ENCODE measurements around the gene DNAH1.
"Not testable (repeated sequence)": the region's sequence is repeated elsewhere in the genome, so short reads cannot be mapped to it uniquely, and the experiment has no call there.

DNAH1 gene

GRCh38 chr3:52331906-52332305 lies 15.8 kb downstream of the DNAH1 start:
- Histone ChIP-seq H3K4me1 (ENCODE audit: control insufficient read depth, insufficient read depth, low read length, poor library complexity, severe bottlenecking) (no peaks in the 10 kb centered on the region), H3K9me3 (ENCODE audit: control insufficient read depth, low read length) (no peaks in the 10 kb centered on the region), H3K27me3 (replicated peaks; ENCODE audit: control insufficient read depth, insufficient read depth, low read length, poor library complexity, severe bottlenecking) (no peaks in the 10 kb centered on the region), H3K36me3 (ENCODE audit: control insufficient read depth, insufficient read depth, low read length) (peaks cover 11% of the 10 kb centered on the region), H3K4me3 (ENCODE audit: insufficient read depth, low read depth, low read length, poor library complexity, severe bottlenecking) (no peak overlapping the region), H3K27ac (ENCODE audit: insufficient read depth, low read length, poor library complexity, severe bottlenecking) (no peak overlapping the region)
- no peak for DNase-seq

GRCh38 chr3:52333869-52334557 lies 17.9 kb downstream of the DNAH1 start:
- no peak overlapping the region for H3K27ac ChIP-seq (ENCODE audit: insufficient read depth, low read length, poor library complexity, severe bottlenecking)
- H3K9me3 ChIP-seq (ENCODE audit: control insufficient read depth, low read length): no peaks in the 10 kb centered on the region
- H3K4me3 ChIP-seq (ENCODE audit: insufficient read depth, low read depth, low read length, poor library complexity, severe bottlenecking): no peak overlapping the region
- DNase-seq: no peak
- no peaks in the 10 kb centered on the region for H3K4me1 ChIP-seq (ENCODE audit: control insufficient read depth, insufficient read depth, low read length, poor library complexity, severe bottlenecking)
- H3K27me3 ChIP-seq (replicated peaks; ENCODE audit: control insufficient read depth, insufficient read depth, low read length, poor library complexity, severe bottlenecking): no peaks in the 10 kb centered on the region
- H3K36me3 ChIP-seq (ENCODE audit: control insufficient read depth, insufficient read depth, low read length): peaks cover 11% of the 10 kb centered on the region

- not testable (repeated sequence) for H3K9me3 ChIP-seq (ENCODE audit: control insufficient read depth, low read length); DNase-seq; H3K27ac ChIP-seq (ENCODE audit: insufficient read depth, low read length, poor library complexity, severe bottlenecking); H3K4me1 ChIP-seq (ENCODE audit: control insufficient read depth, insufficient read depth, low read length, poor library complexity, severe bottlenecking); H3K27me3 ChIP-seq (replicated peaks; ENCODE audit: control insufficient read depth, insufficient read depth, low read length, poor library complexity, severe bottlenecking); H3K4me3 ChIP-seq (ENCODE audit: insufficient read depth, low read depth, low read length, poor library complexity, severe bottlenecking)
- peaks cover 10% of the 10 kb centered on the region for H3K36me3 ChIP-seq (ENCODE audit: control insufficient read depth, insufficient read depth, low read length)
These were observed 22.0 kb downstream of the DNAH1 start for GRCh38 chr3:52338131-52338530.

- peaks cover 15% of the 10 kb centered on the region for H3K36me3 ChIP-seq (ENCODE audit: control insufficient read depth, insufficient read depth, low read length)
- DNase-seq: peak in 2 of 3 donors; percentile 16 to 26
These were observed 23.5 kb downstream of the DNAH1 start for GRCh38 chr3:52339612-52340011.

GRCh38 chr3:52341123-52341522 lies 25.0 kb downstream of the DNAH1 start:
- H3K4me3 ChIP-seq (ENCODE audit: insufficient read depth, low read depth, low read length, poor library complexity, severe bottlenecking): no peak overlapping the region
- peaks cover 21% of the 10 kb centered on the region for H3K36me3 ChIP-seq (ENCODE audit: control insufficient read depth, insufficient read depth, low read length)
- no peak for DNase-seq
- no peaks in the 10 kb centered on the region for H3K4me1 ChIP-seq (ENCODE audit: control insufficient read depth, insufficient read depth, low read length, poor library complexity, severe bottlenecking)
- no peak overlapping the region for H3K27ac ChIP-seq (ENCODE audit: insufficient read depth, low read length, poor library complexity, severe bottlenecking)
- H3K27me3 ChIP-seq (replicated peaks; ENCODE audit: control insufficient read depth, insufficient read depth, low read length, poor library complexity, severe bottlenecking): no peaks in the 10 kb centered on the region
- no peaks in the 10 kb centered on the region for H3K9me3 ChIP-seq (ENCODE audit: control insufficient read depth, low read length)

More at GRCh38 chr3:52339612-52340011, 23.5 kb downstream of the DNAH1 start:
- Histone ChIP-seq H3K27ac (ENCODE audit: insufficient read depth, low read length, poor library complexity, severe bottlenecking) (no peak overlapping the region), H3K4me1 (ENCODE audit: control insufficient read depth, insufficient read depth, low read length, poor library complexity, severe bottlenecking) (no peaks in the 10 kb centered on the region), H3K27me3 (replicated peaks; ENCODE audit: control insufficient read depth, insufficient read depth, low read length, poor library complexity, severe bottlenecking) (no peaks in the 10 kb centered on the region), H3K4me3 (ENCODE audit: insufficient read depth, low read depth, low read length, poor library complexity, severe bottlenecking) (no peak overlapping the region), H3K9me3 (ENCODE audit: control insufficient read depth, low read length) (no peaks in the 10 kb centered on the region)

GRCh38 chr3:52343946-52344600 lies 28.0 kb downstream of the DNAH1 start:
- Histone ChIP-seq H3K9me3 (ENCODE audit: control insufficient read depth, low read length) (no peaks in the 10 kb centered on the region), H3K36me3 (ENCODE audit: control insufficient read depth, insufficient read depth, low read length) (peaks cover 27% of the 10 kb centered on the region), H3K4me3 (ENCODE audit: insufficient read depth, low read depth, low read length, poor library complexity, severe bottlenecking) (no peak overlapping the region), H3K27ac (ENCODE audit: insufficient read depth, low read length, poor library complexity, severe bottlenecking) (no peak overlapping the region), H3K4me1 (ENCODE audit: control insufficient read depth, insufficient read depth, low read length, poor library complexity, severe bottlenecking) (no peaks in the 10 kb centered on the region), H3K27me3 (replicated peaks; ENCODE audit: control insufficient read depth, insufficient read depth, low read length, poor library complexity, severe bottlenecking) (no peaks in the 10 kb centered on the region)
- no peak for DNase-seq

- peaks cover 41% of the 10 kb centered on the region for H3K36me3 ChIP-seq (ENCODE audit: control insufficient read depth, insufficient read depth, low read length)
- no peaks in the 10 kb centered on the region for H3K27me3 ChIP-seq (replicated peaks; ENCODE audit: control insufficient read depth, insufficient read depth, low read length, poor library complexity, severe bottlenecking)
- DNase-seq: no peak
These were observed 29.5 kb downstream of the DNAH1 start for GRCh38 chr3:52345521-52346109.

GRCh38 chr3:52346623-52347530 lies 30.8 kb downstream of the DNAH1 start:
- Histone ChIP-seq H3K9me3 (ENCODE audit: control insufficient read depth, low read length) (no peaks in the 10 kb centered on the region), H3K27ac (ENCODE audit: insufficient read depth, low read length, poor library complexity, severe bottlenecking) (no peak overlapping the region), H3K27me3 (replicated peaks; ENCODE audit: control insufficient read depth, insufficient read depth, low read length, poor library complexity, severe bottlenecking) (no peaks in the 10 kb centered on the region), H3K4me3 (ENCODE audit: insufficient read depth, low read depth, low read length, poor library complexity, severe bottlenecking) (no peak overlapping the region), H3K4me1 (ENCODE audit: control insufficient read depth, insufficient read depth, low read length, poor library complexity, severe bottlenecking) (no peaks in the 10 kb centered on the region), H3K36me3 (ENCODE audit: control insufficient read depth, insufficient read depth, low read length) (peaks cover 40% of the 10 kb centered on the region)
- DNase-seq: no peak

More at GRCh38 chr3:52345521-52346109, 29.5 kb downstream of the DNAH1 start:
- Histone ChIP-seq H3K27ac (ENCODE audit: insufficient read depth, low read length, poor library complexity, severe bottlenecking) (no peak overlapping the region), H3K9me3 (ENCODE audit: control insufficient read depth, low read length) (no peaks in the 10 kb centered on the region), H3K4me3 (ENCODE audit: insufficient read depth, low read depth, low read length, poor library complexity, severe bottlenecking) (no peak overlapping the region), H3K4me1 (ENCODE audit: control insufficient read depth, insufficient read depth, low read length, poor library complexity, severe bottlenecking) (no peaks in the 10 kb centered on the region)

- Histone ChIP-seq H3K4me1 (ENCODE audit: control insufficient read depth, insufficient read depth, low read length, poor library complexity, severe bottlenecking) (no peaks in the 10 kb centered on the region), H3K27me3 (replicated peaks; ENCODE audit: control insufficient read depth, insufficient read depth, low read length, poor library complexity, severe bottlenecking) (no peaks in the 10 kb centered on the region), H3K9me3 (ENCODE audit: control insufficient read depth, low read length) (no peaks in the 10 kb centered on the region), H3K4me3 (ENCODE audit: insufficient read depth, low read depth, low read length, poor library complexity, severe bottlenecking) (no peak overlapping the region), H3K27ac (ENCODE audit: insufficient read depth, low read length, poor library complexity, severe bottlenecking) (no peak overlapping the region), H3K36me3 (ENCODE audit: control insufficient read depth, insufficient read depth, low read length) (peaks cover 44% of the 10 kb centered on the region)
- DNase-seq: no peak
These were observed 31.9 kb downstream of the DNAH1 start for GRCh38 chr3:52347716-52348635.
